Neural crest cell (in vitro differentiated cells): ENCODE data around the gene SP9. TPM values are rescaled to one million over a fixed set of nuclear protein-coding genes. Genes with fewer than 3 reads are reported as not detected.

Experiments
- DNase-seq: peaks from one replicate; pipeline ENCODE4 v3.0.0; 2021; ENCODE audit warnings: low read depth, mixed read lengths, low spot score
- H3K27ac Mint-ChIP-seq: one replicate; pipeline ENCODE4 v1.8.0; 2021; ENCODE audit warnings: mild to moderate bottlenecking, mixed read lengths; ENCODE audit not compliant: unreplicated experiment
- H3K27me3 Mint-ChIP-seq: 2 replicates; pipeline ENCODE4 v1.8.0; 2021; ENCODE audit warnings: low read depth, mild to moderate bottlenecking, mixed read lengths
- H3K36me3 Mint-ChIP-seq: 2 replicates; pipeline ENCODE4 v1.8.0; 2021; ENCODE audit warnings: low read depth, mild to moderate bottlenecking, mixed read lengths
- H3K4me1 Mint-ChIP-seq: 2 replicates; pipeline ENCODE4 v1.8.0; 2021; ENCODE audit warnings: mixed read lengths
- H3K4me3 Mint-ChIP-seq: one replicate; pipeline ENCODE4 v1.8.0; 2021; ENCODE audit warnings: mild to moderate bottlenecking, mixed read lengths
- H3K9me3 Mint-ChIP-seq: 2 replicates; pipeline ENCODE4 v1.8.0; 2021; ENCODE audit warnings: mixed read lengths
- long read RNA-seq: library from polyadenylated mRNA; unstranded; transcript quantifications from one replicate; pipeline ENCODE4 v2.0.0, GENCODE V29; 2020
- total RNA-seq: library from RNA; stranded (reverse); gene quantifications from 2 replicates; pipeline ENCODE4 v1.2.1, GENCODE V29; 2021
- TF ChIP-seq, protein P1 (sequence below): fragments of 200-600 bp; sonication (generic); conservative IDR thresholded peaks from 2 replicates; pipeline ENCODE4 v1.5.0; 2021; ENCODE audit warnings: antibody characterized with exemption, mild to moderate bottlenecking

Gene SP9
- total RNA-seq = 1.9 TPM in 2 replicates
- long read RNA-seq = 0 reads

GRCh38 chr2:174334781-174335251 is at the start of gene SP9:
Gene SP9, plus strand, starts transcription at chr2:174334954. Its CDS starts 139 bp downstream, at chr2:174335093.
- Mint-ChIP-seq H3K4me1 (peaks cover 58% of the 10 kb centered on the region), H3K27ac (no peak within 1 kb of the TSS), H3K9me3 (no peaks in the 10 kb centered on the region), H3K36me3 (peaks cover 3% of the 10 kb centered on the region), H3K27me3 (peaks cover 98% of the 10 kb centered on the region), H3K4me3 (peak within 1 kb of the TSS; percentile 88)
- TF ChIP-seq, protein P1, sequence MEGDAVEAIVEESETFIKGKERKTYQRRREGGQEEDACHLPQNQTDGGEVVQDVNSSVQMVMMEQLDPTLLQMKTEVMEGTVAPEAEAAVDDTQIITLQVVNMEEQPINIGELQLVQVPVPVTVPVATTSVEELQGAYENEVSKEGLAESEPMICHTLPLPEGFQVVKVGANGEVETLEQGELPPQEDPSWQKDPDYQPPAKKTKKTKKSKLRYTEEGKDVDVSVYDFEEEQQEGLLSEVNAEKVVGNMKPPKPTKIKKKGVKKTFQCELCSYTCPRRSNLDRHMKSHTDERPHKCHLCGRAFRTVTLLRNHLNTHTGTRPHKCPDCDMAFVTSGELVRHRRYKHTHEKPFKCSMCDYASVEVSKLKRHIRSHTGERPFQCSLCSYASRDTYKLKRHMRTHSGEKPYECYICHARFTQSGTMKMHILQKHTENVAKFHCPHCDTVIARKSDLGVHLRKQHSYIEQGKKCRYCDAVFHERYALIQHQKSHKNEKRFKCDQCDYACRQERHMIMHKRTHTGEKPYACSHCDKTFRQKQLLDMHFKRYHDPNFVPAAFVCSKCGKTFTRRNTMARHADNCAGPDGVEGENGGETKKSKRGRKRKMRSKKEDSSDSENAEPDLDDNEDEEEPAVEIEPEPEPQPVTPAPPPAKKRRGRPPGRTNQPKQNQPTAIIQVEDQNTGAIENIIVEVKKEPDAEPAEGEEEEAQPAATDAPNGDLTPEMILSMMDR = no peak
- peak; percentile 63 for DNase-seq

DNA sequence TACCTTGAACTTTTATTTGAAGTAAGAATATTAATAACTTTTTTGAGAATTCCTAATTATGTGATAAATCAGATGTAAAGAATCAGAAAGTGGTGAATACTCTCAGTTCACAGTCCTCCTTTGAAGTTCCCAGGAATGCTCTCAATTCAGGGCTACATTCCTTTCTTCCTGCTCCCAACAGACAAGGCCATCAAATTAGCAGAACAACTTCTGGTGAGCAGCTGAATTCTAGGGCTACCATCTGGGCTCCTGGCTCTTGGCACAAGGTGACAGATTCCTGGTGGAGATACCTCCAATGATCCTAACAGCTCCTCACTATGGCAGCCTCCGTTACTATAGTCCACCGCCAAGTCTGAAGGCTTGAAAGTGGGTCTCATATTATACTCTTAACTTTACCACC is 48.6 kb upstream of the SP9 start:
- Mint-ChIP-seq H3K9me3 (no peaks in the 10 kb centered on the region), H3K27me3 (peaks cover 10% of the 10 kb centered on the region), H3K27ac (no peak overlapping the region), H3K4me1 (no peaks in the 10 kb centered on the region), H3K4me3 (no peak overlapping the region), H3K36me3 (no peaks in the 10 kb centered on the region)
- DNase-seq = no peak
- TF ChIP-seq, protein P1 = no peak

- Mint-ChIP-seq H3K27ac (no peak overlapping the region), H3K4me3 (no peak overlapping the region), H3K27me3 (peaks cover 15% of the 10 kb centered on the region), H3K36me3 (no peaks in the 10 kb centered on the region), H3K9me3 (peaks cover 4% of the 10 kb centered on the region), H3K4me1 (no peaks in the 10 kb centered on the region)
- DNase-seq = no peak
- TF ChIP-seq, protein P1 = no peak
These were observed 41.8 kb upstream of the SP9 start for GRCh38 chr2:174292908-174293307.

DNA sequence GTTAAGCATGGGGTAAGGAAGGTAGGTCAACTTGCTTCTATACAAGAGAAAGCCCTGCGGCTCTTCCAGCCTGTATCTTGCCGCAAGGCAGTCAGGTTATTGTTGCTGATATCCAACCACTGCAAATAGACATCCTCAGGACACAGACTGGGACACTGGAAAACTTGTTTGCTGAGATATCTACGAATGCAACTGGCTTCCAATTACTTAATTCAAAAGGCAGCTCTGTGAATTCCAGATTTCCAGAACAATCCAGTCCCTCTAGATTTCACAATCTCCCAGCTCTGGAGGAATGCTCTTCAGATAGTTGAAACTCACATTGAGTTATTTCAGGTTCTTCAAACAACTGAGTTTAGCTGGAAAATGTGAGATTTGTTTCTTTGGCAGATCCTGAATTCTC is 34.6 kb upstream of the SP9 start:
- Mint-ChIP-seq H3K4me1 (no peaks in the 10 kb centered on the region), H3K27ac (no peak overlapping the region), H3K36me3 (no peaks in the 10 kb centered on the region)

DNA sequence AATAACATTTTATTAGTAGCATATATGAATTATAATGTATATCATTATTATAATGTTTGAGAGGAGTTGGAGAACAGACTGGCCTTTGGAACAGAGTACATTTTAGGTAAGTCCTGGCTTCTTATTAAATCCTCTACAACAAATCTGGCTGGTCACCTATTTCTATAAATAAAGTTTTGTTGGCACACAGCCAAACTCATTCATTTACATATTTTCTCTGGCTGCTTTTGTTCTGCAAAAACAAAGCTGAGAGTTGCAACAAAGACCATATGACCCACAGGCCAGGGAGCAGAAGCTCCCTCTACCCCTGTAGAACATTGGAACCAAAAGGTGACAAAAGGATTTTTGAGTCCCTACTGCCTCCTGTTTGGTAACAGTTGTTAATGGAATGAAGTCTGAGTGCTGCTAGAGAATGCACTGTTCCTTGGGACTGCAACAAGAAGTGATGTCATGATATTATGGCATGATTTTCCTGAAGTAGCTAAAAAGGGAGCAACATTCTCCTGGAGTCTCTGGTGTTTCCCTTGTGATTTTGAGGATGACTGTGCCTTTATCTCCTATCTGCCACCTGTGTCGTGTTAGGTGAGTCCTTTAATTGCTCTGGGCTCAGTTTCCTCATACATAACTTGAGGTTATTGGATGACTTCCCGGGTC is 22.0 kb upstream of the SP9 start:
- Mint-ChIP-seq H3K36me3 (no peaks in the 10 kb centered on the region), H3K27ac (no peak overlapping the region), H3K9me3 (peaks cover 3% of the 10 kb centered on the region), H3K27me3 (peaks cover 13% of the 10 kb centered on the region), H3K4me3 (no peak overlapping the region), H3K4me1 (no peaks in the 10 kb centered on the region)
- DNase-seq = no peak
- TF ChIP-seq, protein P1 = no peak

More for the DNA sequence above, 34.6 kb upstream of the SP9 start:
- TF ChIP-seq, protein P1 = no peak
- H3K27me3 Mint-ChIP-seq = peaks cover 10% of the 10 kb centered on the region
- no peak for DNase-seq
- no peak overlapping the region for H3K4me3 Mint-ChIP-seq
- H3K9me3 Mint-ChIP-seq = no peaks in the 10 kb centered on the region
